Endodermal cell (in vitro differentiated cells): ENCODE results near the gene CDR2L. TPM values are rescaled to one million over a fixed set of nuclear protein-coding genes. Genes with fewer than 3 reads are reported as not detected.

Experiments
- DNase-seq: peaks from one replicate; pipeline ENCODE4 v3.0.0-alpha.2; 2017
- H3K27ac ChIP-seq: 2 replicates; pipeline ENCODE4 v1.5.1; 2013; ENCODE audit warnings: mild to moderate bottlenecking, low read depth, low read length, moderate library complexity
- H3K27me3 ChIP-seq: 2 replicates; pipeline ENCODE4 v1.6.1; 2013; ENCODE audit warnings: mild to moderate bottlenecking, low read length, moderate library complexity; ENCODE audit not compliant: insufficient read depth, control insufficient read depth, poor library complexity, severe bottlenecking
- H3K36me3 ChIP-seq: 2 replicates; pipeline ENCODE4 v1.7.0; 2013; ENCODE audit warnings: mild to moderate bottlenecking, low read length, moderate library complexity; ENCODE audit not compliant: control insufficient read depth, insufficient read depth
- H3K4me1 ChIP-seq: one replicate; pipeline ENCODE4 v1.7.0; 2013; ENCODE audit warnings: low read length; ENCODE audit not compliant: control insufficient read depth, insufficient read depth
- H3K4me3 ChIP-seq: 2 replicates; pipeline ENCODE4 v1.5.1; 2013; ENCODE audit warnings: mild to moderate bottlenecking, low read length, moderate library complexity
- H3K9ac ChIP-seq: 2 replicates; pipeline ENCODE4 v1.6.1; 2013; ENCODE audit warnings: mild to moderate bottlenecking, low read length, moderate library complexity; ENCODE audit not compliant: poor library complexity, severe bottlenecking; ENCODE audit errors: extremely low read depth
- H3K9me3 ChIP-seq: 2 replicates; pipeline ENCODE4 v1.6.1; 2013; ENCODE audit warnings: mild to moderate bottlenecking, low read length, moderate library complexity; ENCODE audit not compliant: control insufficient read depth
- H3K27ac Mint-ChIP-seq: 2 replicates; pipeline ENCODE4 v1.8.0; 2020; ENCODE audit warnings: mixed read lengths
- H3K27me3 Mint-ChIP-seq: 2 replicates; pipeline ENCODE4 v1.8.0; 2021; ENCODE audit warnings: mild to moderate bottlenecking, mixed read lengths; ENCODE audit not compliant: insufficient read depth
- H3K36me3 Mint-ChIP-seq: 2 replicates; pipeline ENCODE4 v1.8.0; 2020; ENCODE audit warnings: low read depth, mixed read lengths
- H3K4me1 Mint-ChIP-seq: 2 replicates; pipeline ENCODE4 v1.8.0; 2020; ENCODE audit warnings: mixed read lengths
- H3K4me3 Mint-ChIP-seq: 2 replicates; pipeline ENCODE4 v1.8.0; 2020; ENCODE audit warnings: mild to moderate bottlenecking, moderate library complexity, mixed read lengths
- H3K9me3 Mint-ChIP-seq: 2 replicates; pipeline ENCODE4 v1.8.0; 2020; ENCODE audit warnings: mild to moderate bottlenecking, mixed read lengths
- WGBS, 2 experiments: methylation state at CpG; one replicate each; pipeline versions ENCODE4 v1.1.5 to v1.1.7; 2013; ENCODE audit warnings: missing lambda C conversion rate in 2 of 2, mixed read lengths in 1 of 2; ENCODE audit not compliant: insufficient coverage in 1 of 2, insufficient read length in 1 of 2; 5-methylcytosine and 5-hydroxymethylcytosine counted together
- total RNA-seq, 2 donors: library from RNA; stranded (reverse); fragmentation: NEBNext Ultra II Directional in 1 of 2; extraction: Animal tissue kit (Norgen Biotek cat#: 25700) in 1 of 2; gene quantifications; 2 replicates in 1 of 2; 3 replicates in 1 of 2; pipeline ENCODE4 v1.2.1, GENCODE V29; 2021
- TF ChIP-seq, protein P1 (sequence below): fragments of 200-600 bp; sonication (generic); conservative IDR thresholded peaks from 2 replicates; pipeline ENCODE4 v1.5.0; 2021; ENCODE audit warnings: antibody characterized with exemption, mild to moderate bottlenecking

Gene CDR2L
- total RNA-seq, 2 donors from 2014 or later = 20.4 to 23.6 TPM

GRCh38 chr17:75033346-75034235, 46.2 kb downstream of the CDR2L start:
- Histone ChIP-seq H3K36me3 (peaks cover 7% of the 10 kb centered on the region), H3K27ac (peak overlapping the region; percentile 96), H3K4me1 (no peaks in the 10 kb centered on the region), H3K4me3 (peak overlapping the region; percentile 99), H3K9ac (peak overlapping the region; percentile 94), H3K27me3 (no peaks in the 10 kb centered on the region), H3K9me3 (peaks cover 20% of the 10 kb centered on the region)
- peaks cover 12% of the 10 kb centered on the region for H3K36me3 Mint-ChIP-seq
- H3K27ac Mint-ChIP-seq = peak overlapping the region; percentile 99
- 0 to 1% methylated on average over 18 to 36 of the region's 36 CpGs for WGBS, 2 experiments
- TF ChIP-seq, protein P1, sequence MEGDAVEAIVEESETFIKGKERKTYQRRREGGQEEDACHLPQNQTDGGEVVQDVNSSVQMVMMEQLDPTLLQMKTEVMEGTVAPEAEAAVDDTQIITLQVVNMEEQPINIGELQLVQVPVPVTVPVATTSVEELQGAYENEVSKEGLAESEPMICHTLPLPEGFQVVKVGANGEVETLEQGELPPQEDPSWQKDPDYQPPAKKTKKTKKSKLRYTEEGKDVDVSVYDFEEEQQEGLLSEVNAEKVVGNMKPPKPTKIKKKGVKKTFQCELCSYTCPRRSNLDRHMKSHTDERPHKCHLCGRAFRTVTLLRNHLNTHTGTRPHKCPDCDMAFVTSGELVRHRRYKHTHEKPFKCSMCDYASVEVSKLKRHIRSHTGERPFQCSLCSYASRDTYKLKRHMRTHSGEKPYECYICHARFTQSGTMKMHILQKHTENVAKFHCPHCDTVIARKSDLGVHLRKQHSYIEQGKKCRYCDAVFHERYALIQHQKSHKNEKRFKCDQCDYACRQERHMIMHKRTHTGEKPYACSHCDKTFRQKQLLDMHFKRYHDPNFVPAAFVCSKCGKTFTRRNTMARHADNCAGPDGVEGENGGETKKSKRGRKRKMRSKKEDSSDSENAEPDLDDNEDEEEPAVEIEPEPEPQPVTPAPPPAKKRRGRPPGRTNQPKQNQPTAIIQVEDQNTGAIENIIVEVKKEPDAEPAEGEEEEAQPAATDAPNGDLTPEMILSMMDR = no peak
- peak overlapping the region; percentile 97 for H3K4me3 Mint-ChIP-seq
- peak; percentile 100 for DNase-seq
- peaks cover 3% of the 10 kb centered on the region for H3K4me1 Mint-ChIP-seq
- H3K9me3 Mint-ChIP-seq = peaks cover 30% of the 10 kb centered on the region
- H3K27me3 Mint-ChIP-seq = peaks cover 6% of the 10 kb centered on the region

DNA sequence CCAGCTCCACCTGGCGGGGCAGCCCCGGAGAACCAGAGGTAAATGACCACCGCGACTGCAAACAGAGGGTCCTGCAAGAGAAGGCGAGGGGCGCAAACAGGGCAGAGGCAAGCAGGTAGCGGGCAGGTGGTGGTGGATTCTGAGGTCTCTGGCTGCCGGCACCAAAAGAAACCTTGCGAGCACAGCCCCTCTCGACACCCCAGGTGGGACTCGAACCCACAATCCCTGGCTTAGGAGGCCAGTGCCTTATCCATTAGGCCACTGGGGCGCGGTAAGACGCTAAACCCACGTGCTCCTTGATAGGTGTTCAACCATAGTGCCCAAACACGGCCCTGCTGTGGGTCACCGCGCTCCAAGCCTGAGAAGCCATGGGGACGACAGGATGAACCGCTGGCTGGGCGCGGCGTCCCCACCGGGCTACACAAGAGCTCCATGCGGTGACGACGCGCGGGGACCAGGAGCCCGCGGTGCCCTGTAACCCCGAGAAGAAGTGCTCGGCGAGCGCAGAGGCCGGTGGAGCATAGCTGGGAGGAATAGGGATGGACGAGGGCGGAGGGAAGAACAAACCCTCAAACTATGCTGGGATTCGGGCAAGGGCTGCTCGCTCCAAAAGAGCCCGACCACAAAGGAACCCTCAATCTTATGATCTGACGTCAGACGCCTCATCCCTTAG, 46.9 kb downstream of the CDR2L start:
- Mint-ChIP-seq H3K9me3 (peaks cover 22% of the 10 kb centered on the region), H3K27ac (peak overlapping the region; percentile 99), H3K36me3 (peaks cover 17% of the 10 kb centered on the region), H3K4me3 (peak overlapping the region; percentile 97), H3K4me1 (peaks cover 3% of the 10 kb centered on the region), H3K27me3 (peaks cover 6% of the 10 kb centered on the region)
- no peaks in the 10 kb centered on the region for H3K27me3 ChIP-seq
- DNase-seq = peak; percentile 100
- no peaks in the 10 kb centered on the region for H3K4me1 ChIP-seq
- peaks cover 14% of the 10 kb centered on the region for H3K36me3 ChIP-seq
- WGBS, 2 experiments = 0% methylated on average over 23 to 43 of the region's 43 CpGs
- peak overlapping the region; percentile 99 for H3K4me3 ChIP-seq
- peaks cover 19% of the 10 kb centered on the region for H3K9me3 ChIP-seq
- peak overlapping the region; percentile 96 for H3K27ac ChIP-seq
- TF ChIP-seq, protein P1 = peak; percentile 49
- peak overlapping the region; percentile 94 for H3K9ac ChIP-seq

- Mint-ChIP-seq H3K36me3 (peaks cover 39% of the 10 kb centered on the region), H3K27ac (peak overlapping the region; percentile 79), H3K27me3 (peaks cover 6% of the 10 kb centered on the region), H3K4me3 (no peak overlapping the region), H3K4me1 (peaks cover 6% of the 10 kb centered on the region), H3K9me3 (peaks cover 3% of the 10 kb centered on the region)
- no peak overlapping the region for H3K4me3 ChIP-seq
- peaks cover 38% of the 10 kb centered on the region for H3K36me3 ChIP-seq
- no peaks in the 10 kb centered on the region for H3K27me3 ChIP-seq
- no peaks in the 10 kb centered on the region for H3K4me1 ChIP-seq
- DNase-seq = peak; percentile 79
- WGBS, 2 experiments = 97% methylated on average over 25 to 27 of the region's 27 CpGs
- H3K9me3 ChIP-seq = no peaks in the 10 kb centered on the region
- no peak overlapping the region for H3K9ac ChIP-seq
- H3K27ac ChIP-seq = peak overlapping the region; percentile 29
- TF ChIP-seq, protein P1 = no peak
Measured at GRCh38 chr17:75036643-75037268, 49.3 kb downstream of the CDR2L start.
